Activated T-cell treated with anti-CD3 and anti-CD28 coated beads for 1 hour (primary cell): ENCODE data around the gene CEP20.

Experiments
- DNase-seq: peaks from one replicate; pipeline ENCODE4 v3.0.0-alpha.2; 2020; ENCODE audit warnings: low read depth

CEP20 gene

DNA sequence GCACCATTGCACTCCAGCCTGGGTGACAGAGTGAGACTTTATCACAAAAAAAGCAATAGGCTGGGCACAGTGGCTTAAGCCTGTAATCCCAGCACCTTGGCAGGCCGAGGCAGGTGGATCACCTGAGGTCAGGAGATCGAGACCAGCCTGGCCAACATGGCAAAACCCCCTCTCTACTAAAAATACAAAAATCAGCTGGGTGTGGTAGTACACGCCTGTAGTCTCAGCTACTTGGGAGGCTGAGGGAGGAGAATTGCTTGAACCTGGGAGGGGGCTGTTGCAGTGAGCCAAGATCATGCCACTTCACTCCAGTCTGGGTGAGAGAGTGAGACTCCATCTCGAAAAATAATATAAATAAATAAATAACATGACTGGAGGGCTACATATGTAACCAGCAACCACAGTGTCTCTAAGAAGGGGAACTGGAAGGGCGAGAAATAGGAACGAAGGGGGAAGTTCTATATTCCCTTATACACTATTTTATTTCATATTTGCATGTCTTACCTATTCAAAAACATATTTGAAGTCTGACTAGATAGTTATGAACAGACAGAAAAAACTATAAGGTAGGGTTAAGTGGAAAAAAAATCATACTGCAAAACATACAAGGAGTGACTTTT is 57.5 kb downstream of the CEP20 start:
- no peak for DNase-seq

GRCh38 chr16:15829460-15829859 is 58.9 kb downstream of the CEP20 start:
- DNase-seq = no peak

DNA sequence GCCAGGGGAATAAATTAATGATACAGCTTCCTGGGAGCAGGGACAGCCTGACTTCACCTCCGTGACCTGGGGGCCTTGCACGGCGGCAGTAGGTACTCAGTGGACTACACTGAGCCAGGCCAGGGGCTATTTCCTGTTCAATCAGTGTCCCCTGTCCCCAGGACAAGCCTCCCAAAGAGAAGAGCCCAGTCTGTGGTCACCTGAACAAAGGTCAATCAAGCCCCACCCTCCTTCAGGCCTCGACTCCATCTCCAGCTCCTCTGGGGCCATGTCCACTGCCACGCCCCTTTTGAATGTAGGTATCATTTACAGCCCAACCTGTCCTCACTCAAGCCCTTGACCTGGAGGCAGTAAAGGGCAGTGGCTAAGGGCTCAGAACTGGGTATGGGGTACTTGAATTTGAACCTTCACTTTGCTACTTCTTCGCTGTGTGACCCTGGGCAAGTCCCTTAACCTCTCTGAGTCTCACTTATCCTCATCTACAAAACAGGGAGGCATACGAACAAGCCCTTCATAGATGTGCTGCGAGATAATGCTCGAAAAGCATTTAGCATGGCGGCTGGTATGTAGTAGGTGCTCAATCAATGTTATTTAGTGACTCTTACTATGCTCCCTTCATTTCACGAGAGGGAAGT is 60.6 kb downstream of the CEP20 start:
- DNase-seq = no peak

DNA sequence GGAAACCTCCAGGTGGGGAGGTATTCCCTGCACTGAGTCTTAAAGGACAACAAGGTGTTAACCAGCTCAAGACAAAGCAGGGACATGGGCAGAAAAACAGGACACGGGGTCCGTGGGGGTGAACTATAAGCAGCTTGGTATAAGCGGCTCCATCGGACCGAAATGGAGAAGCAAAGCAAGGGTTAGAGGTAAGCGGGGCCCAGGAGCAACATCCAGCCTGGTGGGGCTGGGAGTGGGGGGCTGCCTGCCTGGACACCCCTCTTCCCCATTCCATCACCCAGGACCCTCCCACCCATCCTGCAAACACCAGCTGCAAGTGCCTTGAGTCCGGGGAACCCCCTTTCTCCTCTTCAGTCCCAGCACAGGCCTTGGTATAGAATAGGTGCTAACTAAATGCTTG is 61.1 kb downstream of the CEP20 start:
- DNase-seq = no peak

GRCh38 chr16:15825750-15826305 is 62.6 kb downstream of the CEP20 start:
- no peak for DNase-seq

GRCh38 chr16:15822957-15823356 is 65.4 kb downstream of the CEP20 start:
- no peak for DNase-seq

GRCh38 chr16:15820837-15821236 is 67.6 kb downstream of the CEP20 start:
- DNase-seq = no peak

- no peak for DNase-seq
Measured at GRCh38 chr16:15819046-15819445, 69.4 kb downstream of the CEP20 start.

GRCh38 chr16:15817446-15817845 is 71.0 kb downstream of the CEP20 start:
- no peak for DNase-seq

GRCh38 chr16:15816228-15816627 is 72.2 kb downstream of the CEP20 start:
- DNase-seq = no peak
